GM12892 (cell line): Measurements from ENCODE around the gene CACNA2D2.

Experiments
- POLR2A ChIP-seq: IDR thresholded peaks from 2 replicates; pipeline ENCODE4 v1.6.1; 2011; ENCODE audit warnings: low read depth, low read length, control low read depth
- POLR2AphosphoS5 ChIP-seq: IDR thresholded peaks from 2 replicates; pipeline ENCODE4 v1.6.1; 2011; ENCODE audit warnings: low read depth, low read length, control low read depth

- no peak for TF ChIP-seq POLR2AphosphoS5
- TF ChIP-seq POLR2A, result no peak
These were observed 157.7 kb downstream of the CACNA2D2 start, which contains the start of gene ZMYND10 for GRCh38 chr3:50345586-50346234.
